RPMI8226 (cell line): ENCODE data around the gene LRTM1.

Experiments used
- DNase-seq: peaks from one replicate; pipeline ENCODE4 v3.0.0-alpha.2; 2015

LRTM1 gene

GRCh38 chr3:54889731-54890130 is 38.1 kb downstream of the LRTM1 start:
- DNase-seq = no peak

GRCh38 chr3:54888873-54889272 is 39.0 kb downstream of the LRTM1 start:
- no peak for DNase-seq

GRCh38 chr3:54888162-54888561 is 39.7 kb downstream of the LRTM1 start:
- no peak for DNase-seq

- no peak for DNase-seq
Observed at GRCh38 chr3:54882129-54882833, 45.6 kb downstream of the LRTM1 start.

- no peak for DNase-seq
Observed at GRCh38 chr3:54878145-54878544, 49.7 kb downstream of the LRTM1 start.

GRCh38 chr3:54877730-54878129 is 50.1 kb downstream of the LRTM1 start:
- no peak for DNase-seq

- no peak for DNase-seq
Observed at GRCh38 chr3:54876694-54877093, 51.2 kb downstream of the LRTM1 start.

- no peak for DNase-seq
Observed at GRCh38 chr3:54875596-54876268, 52.1 kb downstream of the LRTM1 start.

GRCh38 chr3:54874816-54875556 is 52.9 kb downstream of the LRTM1 start:
- no peak for DNase-seq

GRCh38 chr3:54873059-54874010 is 54.5 kb downstream of the LRTM1 start:
- no peak for DNase-seq

- DNase-seq = no peak
Observed at GRCh38 chr3:54871867-54872266, 56.0 kb downstream of the LRTM1 start.

- peak; percentile 11 for DNase-seq
Observed at GRCh38 chr3:54870423-54870822, 57.4 kb downstream of the LRTM1 start.
